ENCODE measurements around the gene GFRA1. TPM values are rescaled to one million over a fixed set of nuclear protein-coding genes. Genes with fewer than 3 reads are reported as not detected.

The GFRA1 gene
- total and polyA plus RNA-seq, 2 donors (not counting 1 experiment from before 2014, with no cell fraction given), result not detected

- ChIA-PET CTCF (no interaction called here), POLR2A (no interaction called here)
- Histone ChIP-seq H3K36me3 (replicated peaks in 1 of 2; ENCODE audit: control extremely low read depth in 1 of 2, control insufficient read depth in 1 of 2, extremely low read depth in 1 of 2, insufficient read depth in 2 of 2, low read length in 1 of 2) (no peaks in the 10 kb centered on the region), H3K4me1 (ENCODE audit: control insufficient read depth in 2 of 2, insufficient read depth in 2 of 2, low read length in 2 of 2) (no peaks in the 10 kb centered on the region), H3K4me3 (ENCODE audit: control extremely low read depth in 1 of 5, extremely low read depth in 1 of 5, insufficient read depth in 1 of 5, low read depth in 2 of 5, low read length in 4 of 5) (no peak overlapping the region), H3K79me2 (ENCODE audit: control insufficient read depth, insufficient read depth, low read length) (no peaks in the 10 kb centered on the region), H3K27me3 (replicated peaks in 1 of 4; ENCODE audit: control extremely low read depth in 1 of 4, control insufficient read depth in 3 of 4, insufficient read depth in 4 of 4, low read length in 3 of 4) (no peaks in the 10 kb centered on the region), H4K20me1 (ENCODE audit: control insufficient read depth, insufficient read depth, low read length, poor library complexity, severe bottlenecking) (no peaks in the 10 kb centered on the region), H2AFZ (ENCODE audit: insufficient read depth, low read depth, low read length, poor library complexity, severe bottlenecking) (no peak overlapping the region), H3K27ac (ENCODE audit: low read length in 2 of 2) (no peak overlapping the region), H3K9ac (ENCODE audit: low read length) (no peak overlapping the region), H3K9me3 (ENCODE audit: control extremely low read depth in 1 of 3, control insufficient read depth in 2 of 3, insufficient read depth in 1 of 3, low read length in 2 of 3) (peaks cover 0 to 2% (median 0%) of the 10 kb centered on the region in 3 donors), H3K4me2 (replicated peaks; ENCODE audit: low read depth, low read length, poor library complexity, severe bottlenecking) (no peak overlapping the region)
- intact Hi-C loops (cut with micrococcal nuclease), result no loop called here
- Mint-ChIP-seq H3K4me3 (no peak overlapping the region), H3K27me3 (no peaks in the 10 kb centered on the region), H3K9me3 (ENCODE audit: insufficient read depth) (no peaks in the 10 kb centered on the region), H3K4me1 (no peaks in the 10 kb centered on the region), H3K27ac (no peak overlapping the region)
- DNase-seq (no peak), ATAC-seq (ENCODE audit: low read depth) (no peak)
- 91% methylated on average over 7 of the region's 7 CpGs for WGBS (ENCODE audit: insufficient coverage)
- TF ChIP-seq EZH2 (IDR thresholded peaks at IDR 0.05; ENCODE audit: borderline replicate concordance, insufficient read depth, low read depth, low read length, poor library complexity, severe bottlenecking), result no peak
- TF ChIP-seq CTCF (IDR thresholded peaks at IDR 0.05), result no peak
Measured at GRCh38 chr10:116207690-116208089, 65.3 kb downstream of the GFRA1 start.

- Histone ChIP-seq H3K4me1 (ENCODE audit: control insufficient read depth in 2 of 2, insufficient read depth in 2 of 2, low read length in 2 of 2) (no peaks in the 10 kb centered on the region), H3K9ac (ENCODE audit: low read length) (no peak overlapping the region), H3K36me3 (replicated peaks in 1 of 2; ENCODE audit: control extremely low read depth in 1 of 2, control insufficient read depth in 1 of 2, extremely low read depth in 1 of 2, insufficient read depth in 2 of 2, low read length in 1 of 2) (no peaks in the 10 kb centered on the region), H3K27me3 (replicated peaks in 1 of 4; ENCODE audit: control extremely low read depth in 1 of 4, control insufficient read depth in 3 of 4, insufficient read depth in 4 of 4, low read length in 3 of 4) (no peaks in the 10 kb centered on the region), H3K9me3 (ENCODE audit: control extremely low read depth in 1 of 3, control insufficient read depth in 2 of 3, insufficient read depth in 1 of 3, low read length in 2 of 3) (peaks cover 0 to 3% (median 0%) of the 10 kb centered on the region in 3 donors), H3K4me2 (replicated peaks; ENCODE audit: low read depth, low read length, poor library complexity, severe bottlenecking) (no peak overlapping the region), H2AFZ (ENCODE audit: insufficient read depth, low read depth, low read length, poor library complexity, severe bottlenecking) (no peak overlapping the region), H3K27ac (ENCODE audit: low read length in 2 of 2) (no peak overlapping the region), H3K79me2 (ENCODE audit: control insufficient read depth, insufficient read depth, low read length) (no peaks in the 10 kb centered on the region), H3K4me3 (ENCODE audit: control extremely low read depth in 1 of 5, extremely low read depth in 1 of 5, insufficient read depth in 1 of 5, low read depth in 2 of 5, low read length in 4 of 5) (no peak overlapping the region), H4K20me1 (ENCODE audit: control insufficient read depth, insufficient read depth, low read length, poor library complexity, severe bottlenecking) (no peaks in the 10 kb centered on the region)
- intact Hi-C loops (cut with micrococcal nuclease), result no loop called here
- ATAC-seq (ENCODE audit: low read depth) (no peak), DNase-seq (no peak)
- no peaks in the 10 kb centered on the region for H3K27me3 Mint-ChIP-seq
- H3K4me1 Mint-ChIP-seq, result no peaks in the 10 kb centered on the region
- 81% methylated on average over 3 of the region's 4 CpGs for WGBS (ENCODE audit: insufficient coverage)
- no peak overlapping the region for H3K27ac Mint-ChIP-seq
- TF ChIP-seq EZH2 (IDR thresholded peaks at IDR 0.05; ENCODE audit: borderline replicate concordance, insufficient read depth, low read depth, low read length, poor library complexity, severe bottlenecking) (no peak), CTCF (IDR thresholded peaks at IDR 0.05) (no peak)
- H3K4me3 Mint-ChIP-seq, result no peak overlapping the region
- ChIA-PET POLR2A (no interaction called here), CTCF (no interaction called here)
- no peaks in the 10 kb centered on the region for H3K9me3 Mint-ChIP-seq (ENCODE audit: insufficient read depth)
Measured at GRCh38 chr10:116203661-116204060, 69.3 kb downstream of the GFRA1 start.

Data from B cell (primary cell).